HUDEP-2 (cell line): Measurements from ENCODE around the gene ABAT.
A peak's percentile ranks its signal among the peaks of the same experiment; 100 is the strongest.

Experiments used
- DNase-seq, 76 experiments: peaks; one replicate each; lab custom pipeline; 2025; ENCODE audit not compliant: unreplicated experiment in 76 of 76; lab: John Stamatoyannopoulos, UW

The ABAT gene

DNA sequence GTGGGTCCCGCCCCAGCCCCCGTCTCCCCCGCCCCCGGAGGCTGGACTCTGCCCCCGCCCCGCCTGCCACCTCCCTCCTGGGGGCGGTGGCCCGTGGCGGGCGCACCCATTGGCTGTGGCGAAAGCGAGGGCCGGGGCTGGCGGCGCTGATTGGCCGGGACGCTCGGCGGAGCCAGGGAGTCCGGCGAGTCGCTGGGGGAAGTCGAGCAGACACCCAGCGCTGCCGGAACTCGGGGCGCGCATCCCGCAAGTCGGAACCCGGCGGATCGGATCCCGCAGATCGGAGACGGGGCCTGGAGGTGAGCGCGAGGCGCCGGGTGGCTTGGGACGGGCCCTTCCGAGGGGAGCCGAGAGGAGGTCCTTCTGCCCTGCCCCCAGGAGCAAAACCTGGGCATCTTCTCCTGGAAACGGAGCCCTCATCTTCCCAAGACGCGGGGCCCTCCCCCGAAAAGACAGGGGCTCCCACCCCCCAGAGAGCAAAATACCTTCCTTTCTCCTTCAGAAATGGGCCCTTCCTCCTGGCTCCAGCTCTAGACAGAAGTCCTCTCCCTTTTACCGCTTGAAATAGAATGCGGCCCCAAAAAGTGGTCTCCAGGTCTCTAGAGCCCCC is at the start of gene ABAT:
TSS of gene ABAT (plus strand) at position 205 of the 610 bp plus-strand sequence. CDS start 61,123 bp downstream, outside the sequence.
- DNase-seq, result peak in 72 of 76 experiments; percentile 20 to 87 (median 68)

DNA sequence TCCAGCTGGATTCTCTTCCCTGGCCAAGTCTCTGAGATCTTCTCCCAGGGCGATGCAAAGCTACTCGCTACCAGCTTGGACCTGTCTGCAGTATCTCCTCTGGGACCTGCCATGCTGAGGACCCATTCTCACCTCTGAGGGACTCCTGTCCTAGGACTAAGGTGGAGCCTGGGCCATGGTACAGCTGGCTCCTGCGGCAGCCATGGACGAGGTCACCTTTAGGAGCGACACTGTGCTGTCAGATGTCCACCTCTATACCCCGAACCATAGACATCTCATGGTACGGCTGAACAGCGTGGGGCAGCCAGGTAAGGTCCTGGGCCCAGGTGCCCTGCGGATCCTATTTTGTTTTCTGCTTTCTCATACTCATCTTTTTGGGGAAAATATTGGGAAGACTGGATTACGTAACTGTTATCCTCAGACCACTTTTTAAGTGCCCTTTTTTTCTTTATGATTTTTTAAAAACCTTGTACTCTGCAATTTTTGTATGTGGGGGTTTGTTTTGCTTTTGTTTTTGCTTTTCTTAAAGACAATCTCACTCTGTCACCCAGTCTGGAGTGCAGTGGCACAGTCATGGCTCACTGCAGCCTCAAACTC is 48.8 kb upstream of the ABAT start:
- DNase-seq, result no peak

DNA sequence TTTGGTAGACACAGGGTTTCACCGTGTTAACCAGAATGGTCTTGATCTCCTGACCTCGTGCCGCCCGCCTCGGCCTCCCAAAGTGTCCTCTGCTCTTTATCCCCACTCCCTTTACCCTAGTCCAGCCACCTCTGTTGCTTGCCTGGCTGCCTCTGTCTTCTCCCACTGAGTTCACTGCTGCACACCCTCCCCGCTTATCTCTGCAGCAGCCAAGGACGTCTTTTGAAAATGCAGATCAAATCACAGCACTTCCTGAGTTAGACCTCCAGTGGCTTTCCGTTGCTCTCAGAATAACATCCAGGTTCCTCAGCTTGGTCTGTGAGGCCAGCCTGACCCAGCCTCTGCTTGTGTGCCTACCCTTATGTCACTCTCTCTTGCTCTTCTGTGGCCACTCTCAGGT is 47.5 kb upstream of the ABAT start:
- no peak for DNase-seq

DNA sequence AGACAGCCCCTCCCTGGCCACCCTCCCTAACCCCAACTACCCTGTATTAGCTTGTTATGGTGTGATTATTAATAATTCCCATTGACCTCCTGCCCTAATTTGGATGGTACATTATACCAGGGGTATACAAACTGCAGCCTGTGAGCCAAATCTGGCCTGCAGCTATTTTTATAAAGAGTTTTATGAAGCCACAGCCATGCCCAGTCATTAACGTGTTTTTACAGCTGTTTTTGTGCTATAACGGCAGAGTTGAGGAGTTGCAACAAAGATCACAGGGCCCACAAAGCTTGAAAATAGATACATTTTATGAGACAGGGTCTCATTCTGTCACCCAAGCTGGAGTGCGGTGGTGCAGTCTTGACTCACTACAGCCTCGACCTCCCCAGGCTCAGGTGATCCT is 47.0 kb upstream of the ABAT start:
- no peak for DNase-seq

DNA sequence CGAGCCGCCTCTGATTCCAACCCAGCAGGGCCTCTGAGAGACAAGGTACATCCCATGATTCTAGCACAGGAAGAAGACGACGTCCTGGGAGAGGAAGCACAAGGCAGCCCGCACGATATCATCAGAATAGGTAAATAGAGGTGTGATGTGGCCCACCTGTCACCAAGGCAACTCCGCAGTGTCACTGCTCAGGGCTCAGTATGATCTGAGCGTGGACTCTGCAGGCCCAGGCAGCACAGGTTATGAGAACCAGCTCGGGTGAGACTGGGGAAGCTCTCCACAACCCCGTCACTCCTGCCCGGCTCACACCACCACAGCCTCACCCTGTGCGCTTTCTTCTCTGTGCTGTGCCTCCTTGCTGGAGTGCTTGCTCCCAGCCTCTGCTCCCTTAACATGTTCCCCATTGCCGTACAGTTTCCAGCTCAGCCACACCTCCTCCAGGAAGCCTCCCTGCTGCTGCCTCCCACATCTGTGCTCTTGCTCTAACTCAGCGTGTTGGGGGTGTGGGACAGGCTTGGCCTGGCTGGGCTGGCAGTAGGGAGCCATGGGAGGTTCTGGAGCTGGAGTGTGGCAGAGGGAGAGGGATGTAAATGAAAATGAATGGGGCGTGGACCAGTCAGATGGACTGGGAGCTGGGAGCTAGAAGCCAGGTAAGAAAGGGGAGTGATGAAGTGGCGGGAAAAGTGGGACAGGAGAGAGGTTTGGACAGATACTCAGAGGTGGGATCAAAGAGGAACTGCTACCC is 45.3 kb upstream of the ABAT start:
- no peak for DNase-seq

DNA sequence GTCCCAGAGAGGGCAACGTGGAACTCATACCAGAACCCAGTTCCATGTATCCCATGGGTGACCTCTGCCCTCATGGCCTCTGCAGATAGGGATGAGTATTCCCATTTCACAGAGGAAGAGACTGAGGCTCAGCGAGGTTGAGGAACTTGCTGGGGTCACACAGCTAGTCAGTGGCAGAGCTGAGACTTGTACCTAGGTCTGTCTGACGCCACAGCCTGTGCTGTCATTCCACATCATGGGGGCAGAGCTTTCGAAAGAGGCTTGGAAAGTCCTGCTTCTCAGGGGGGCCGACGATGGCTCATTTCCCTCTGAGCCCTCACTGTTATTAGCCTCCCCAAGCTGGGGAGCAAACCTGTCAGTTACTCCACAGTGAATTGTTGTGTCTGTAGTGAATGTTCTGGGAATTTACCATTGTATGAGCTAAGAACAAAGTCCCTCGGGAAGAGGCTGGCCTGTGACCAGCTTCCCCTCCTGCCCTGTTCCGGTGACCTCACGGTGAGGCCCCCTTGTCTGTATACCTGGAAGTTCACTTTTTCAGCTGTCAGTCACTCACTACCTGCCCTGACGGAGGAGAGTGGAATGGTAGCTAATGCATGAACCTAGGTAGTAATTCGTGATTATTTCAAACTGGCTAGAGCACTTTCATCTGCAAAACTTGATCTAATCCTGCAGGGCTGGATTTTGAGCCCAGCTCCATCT is 44.0 kb upstream of the ABAT start:
- DNase-seq, result no peak

DNA sequence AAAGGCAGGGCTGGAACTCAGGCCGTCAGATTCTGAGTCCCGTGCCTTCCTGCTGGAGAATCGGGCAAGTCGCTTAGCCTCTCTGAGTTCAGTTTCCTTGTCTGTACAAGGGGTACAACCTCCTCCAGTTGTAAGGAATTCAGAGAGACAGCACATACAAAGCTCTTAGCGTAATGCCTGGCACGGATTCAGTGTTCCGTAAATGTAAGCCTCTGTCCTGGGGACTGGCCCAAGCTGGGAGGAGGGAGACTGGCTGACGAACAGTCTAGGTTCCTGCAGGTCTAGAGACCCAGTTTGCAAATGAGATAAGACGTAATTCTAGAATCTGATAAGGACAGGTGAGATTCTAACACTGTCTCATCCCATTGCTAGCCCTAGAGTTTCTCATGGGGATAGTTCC is 43.0 kb upstream of the ABAT start:
- DNase-seq, result no peak

DNA sequence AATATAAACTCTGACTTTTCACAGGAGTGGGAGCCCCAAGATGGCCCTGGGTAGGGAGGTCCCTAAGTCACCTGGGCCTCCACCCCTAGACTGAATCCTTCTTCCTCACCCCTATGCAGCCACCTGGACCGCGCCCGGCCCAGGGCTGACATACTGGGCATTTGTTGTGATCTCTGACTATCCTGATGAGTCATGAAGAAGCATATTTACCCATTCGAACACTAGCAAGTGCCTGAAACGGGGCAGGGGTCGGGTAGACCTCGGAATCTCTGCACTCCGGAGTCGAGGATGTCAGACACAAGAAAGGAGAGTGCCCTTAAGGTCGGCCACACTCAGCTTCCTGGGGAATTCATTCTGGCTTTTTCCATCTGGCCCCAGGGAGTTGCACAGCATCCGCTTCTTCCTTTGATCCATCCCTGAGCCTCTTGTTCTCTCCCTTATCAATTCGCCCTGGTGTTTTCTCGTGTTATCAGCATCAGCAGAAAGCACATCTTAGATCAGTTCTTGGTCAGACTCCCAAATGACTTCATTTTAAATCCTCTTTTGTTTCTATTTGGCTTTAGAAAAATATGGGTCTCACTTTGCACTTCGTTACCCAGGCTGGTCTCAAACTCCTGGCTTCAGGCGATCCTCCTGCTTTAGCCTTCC is 42.5 kb upstream of the ABAT start:
- DNase-seq, result peak in 11 of 76 experiments; percentile 1 to 35 (median 17)

DNA sequence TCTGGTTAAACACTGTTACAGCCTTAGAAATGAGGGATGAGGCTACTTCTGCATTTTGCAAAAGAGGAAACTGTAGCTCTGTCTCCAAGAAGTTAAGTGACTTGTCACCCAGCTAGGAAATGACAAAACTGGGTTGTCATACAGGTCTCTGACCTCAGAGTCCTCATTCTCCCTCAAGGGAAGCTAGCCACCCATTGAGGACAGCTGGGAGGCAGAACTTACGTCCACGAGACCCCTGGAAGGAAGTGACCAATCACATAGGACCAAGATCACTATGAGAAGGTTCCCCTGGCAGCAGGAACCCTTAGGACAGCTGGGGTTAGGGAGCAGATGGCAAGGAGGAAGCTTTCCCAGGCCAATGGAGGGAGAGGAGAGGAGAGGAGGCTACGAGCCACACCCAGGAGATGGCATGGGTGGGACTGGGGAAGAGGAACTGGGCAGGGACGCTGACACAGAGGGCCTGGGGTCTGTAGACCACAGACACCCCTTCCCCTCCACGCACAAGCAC is 41.7 kb upstream of the ABAT start:
- DNase-seq, result no peak

DNA sequence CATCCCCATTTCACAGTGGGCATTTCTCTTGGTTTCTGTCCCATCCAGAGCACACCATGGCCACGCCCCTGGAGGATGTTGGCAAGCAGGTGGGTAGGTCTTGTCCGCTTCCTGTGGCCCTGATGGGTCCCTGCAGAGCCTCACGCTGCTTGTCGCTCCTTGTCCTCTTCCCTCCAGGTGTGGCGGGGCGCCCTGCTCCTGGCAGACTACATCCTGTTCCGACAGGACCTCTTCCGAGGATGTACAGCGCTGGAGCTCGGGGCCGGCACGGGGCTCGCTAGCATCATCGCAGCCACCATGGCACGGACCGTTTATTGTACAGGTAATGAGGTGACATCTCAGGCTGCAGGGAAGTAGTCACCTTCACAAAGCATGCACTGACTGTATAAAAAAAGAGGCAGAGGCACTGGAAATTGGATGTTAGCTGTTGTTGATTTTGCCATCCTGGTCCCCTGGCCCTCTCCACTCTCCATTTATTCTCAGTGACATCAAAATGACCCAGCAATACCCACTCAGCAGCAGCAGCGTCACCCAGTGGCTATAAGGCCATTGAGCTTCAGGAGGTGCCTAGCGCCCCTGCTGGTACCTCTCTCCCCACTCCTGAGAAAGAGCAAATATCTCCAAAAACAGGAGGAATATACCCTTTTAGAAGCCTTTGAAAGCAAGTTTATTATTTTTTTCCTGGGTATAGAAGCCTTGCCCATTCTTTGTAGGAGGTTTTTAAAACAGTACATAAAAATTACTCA is 39.3 kb upstream of the ABAT start:
- DNase-seq, result peak in 26 of 76 experiments; percentile 4 to 69 (median 20)

DNA sequence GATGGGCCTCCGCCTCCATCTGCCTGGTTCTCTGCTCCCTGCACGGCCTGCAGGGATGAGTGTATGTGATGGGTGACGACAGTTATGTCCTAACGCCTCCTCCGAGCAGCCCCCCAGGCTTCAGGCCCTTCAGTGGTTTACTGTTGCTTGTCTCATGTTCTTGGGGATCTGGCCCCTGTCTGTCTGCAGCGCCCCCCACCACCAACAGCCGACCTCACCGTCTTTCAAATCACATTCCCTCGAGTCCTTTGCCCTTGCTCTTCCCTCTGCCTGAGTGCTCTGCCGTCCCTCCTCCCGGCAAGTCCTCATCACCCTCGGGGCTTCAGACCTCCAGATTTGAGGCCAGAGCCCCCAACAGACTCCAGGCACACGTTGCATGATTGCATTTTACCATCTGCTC is 34.7 kb upstream of the ABAT start:
- DNase-seq, result no peak

DNA sequence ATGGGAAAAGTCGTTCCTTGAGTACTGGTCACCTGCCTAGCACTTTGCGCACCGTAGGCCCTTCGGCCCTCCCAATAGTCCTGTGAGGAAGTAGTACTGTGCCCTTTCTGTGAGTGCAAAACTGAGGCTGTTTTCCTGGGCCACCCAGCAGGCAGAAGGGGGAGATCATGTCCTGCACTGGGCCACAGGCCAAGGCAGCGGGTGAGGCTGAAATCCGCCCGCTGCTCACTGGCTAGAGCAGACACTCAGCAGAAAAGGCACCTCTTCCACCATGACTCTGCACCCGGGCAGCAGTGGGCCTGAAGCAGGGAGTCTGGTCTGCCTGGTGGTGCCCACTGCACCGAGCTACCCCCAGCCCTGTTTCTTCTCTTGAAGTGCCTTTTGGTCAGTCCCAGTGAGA is 32.7 kb upstream of the ABAT start:
- peak in 62 of 76 experiments; percentile 8 to 71 (median 50) for DNase-seq

DNA sequence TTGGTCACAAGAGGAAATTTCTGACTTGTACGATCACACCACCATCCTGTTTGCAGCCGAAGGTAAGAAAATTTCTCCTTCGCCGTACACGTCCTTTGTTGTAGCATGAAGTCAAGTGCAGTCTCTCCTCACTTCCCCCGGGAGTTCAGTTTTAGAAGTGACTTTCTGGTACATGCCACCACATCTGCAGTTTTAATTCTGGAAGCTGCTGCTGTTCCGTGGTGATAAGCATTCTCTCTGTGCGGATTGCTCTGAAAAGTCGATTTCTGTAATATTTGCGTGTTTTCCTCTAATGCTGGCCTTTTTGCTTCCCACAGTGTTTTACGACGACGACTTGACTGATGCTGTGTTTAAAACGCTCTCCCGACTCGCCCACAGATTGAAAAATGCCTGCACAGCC is 32.3 kb upstream of the ABAT start:
- no peak for DNase-seq

DNA sequence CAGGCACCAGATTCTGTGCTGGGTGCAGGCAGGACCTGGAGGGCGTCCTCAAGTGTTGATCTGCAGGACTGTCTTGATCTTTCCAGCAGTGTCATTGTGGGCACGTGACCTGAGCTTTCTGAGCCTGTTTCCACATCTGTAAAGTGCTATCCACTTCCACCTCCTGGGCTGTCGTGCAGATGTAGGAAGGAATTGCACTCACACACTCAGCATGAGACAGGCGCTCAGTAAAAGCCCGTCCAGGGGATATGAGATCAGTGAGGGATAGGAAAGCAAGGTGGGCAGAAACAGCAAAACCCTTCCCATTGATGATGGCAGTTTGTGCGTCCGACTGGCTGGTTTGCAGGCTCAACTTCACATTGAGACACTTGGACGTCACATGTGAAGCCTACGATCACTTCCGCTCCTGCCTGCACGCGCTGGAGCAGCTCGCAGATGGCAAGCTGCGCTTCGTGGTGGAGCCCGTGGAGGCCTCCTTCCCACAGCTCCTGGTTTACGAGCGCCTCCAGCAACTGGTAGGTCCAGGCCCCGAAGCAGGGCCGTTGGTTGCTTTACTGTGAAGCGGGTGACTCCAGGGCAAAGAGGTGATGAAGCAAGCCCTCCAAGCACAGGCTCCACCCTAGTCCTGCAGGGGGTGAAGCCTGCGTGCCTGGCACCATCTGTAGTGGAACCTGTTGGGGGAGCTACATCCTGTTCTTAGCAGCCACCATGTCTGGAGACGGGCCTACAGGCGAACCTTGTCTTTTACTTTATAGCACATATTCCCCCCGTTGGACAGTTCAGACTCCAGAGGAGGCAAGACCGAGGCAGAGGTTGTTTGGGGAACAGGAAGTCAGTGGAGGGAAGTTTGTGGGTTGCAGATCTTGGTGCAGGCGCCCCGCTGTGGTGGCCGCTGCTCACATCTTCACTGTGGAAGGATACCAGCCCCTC is 29.9 kb upstream of the ABAT start:
- no peak for DNase-seq

DNA sequence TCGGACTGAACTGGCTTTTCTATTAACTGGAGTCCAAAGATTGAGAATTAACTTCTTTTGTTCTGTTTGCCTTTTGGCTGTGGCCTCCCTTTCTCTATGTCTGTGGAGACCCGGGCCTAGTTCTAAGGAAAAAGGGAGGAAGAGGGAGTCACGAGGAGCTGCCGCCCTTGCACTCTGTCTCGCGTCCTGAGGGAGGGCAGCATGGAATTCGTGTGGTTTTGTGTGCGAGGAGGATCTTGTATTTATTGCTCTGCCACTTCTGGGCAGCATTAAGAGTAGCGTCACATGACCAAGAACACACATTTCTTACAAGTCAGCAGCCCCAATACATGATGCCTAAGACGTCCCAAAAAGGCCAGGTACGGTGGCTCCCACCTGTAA is 29.3 kb upstream of the ABAT start:
- DNase-seq, result no peak

DNA sequence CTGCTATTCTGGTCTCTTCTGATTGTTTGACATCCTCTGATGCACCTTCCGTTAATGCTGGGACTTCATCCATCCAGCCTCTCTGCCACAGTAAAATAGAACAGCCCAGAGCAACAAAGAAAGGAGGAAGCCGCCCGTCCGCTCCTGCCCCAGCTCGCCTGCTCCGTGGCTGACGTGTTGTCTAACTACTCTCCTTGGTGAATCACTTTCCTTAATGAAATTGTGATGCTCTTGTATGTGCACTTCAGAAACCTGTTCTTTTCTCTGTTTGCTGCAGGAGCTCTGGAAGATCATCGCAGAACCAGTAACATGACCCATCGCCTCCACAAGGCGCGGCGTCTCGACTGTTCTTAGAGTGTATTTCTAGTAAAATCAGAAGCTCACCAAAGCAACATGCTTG is 28.6 kb upstream of the ABAT start:
- DNase-seq, result peak in 1 of 76 experiments; percentile 26

DNA sequence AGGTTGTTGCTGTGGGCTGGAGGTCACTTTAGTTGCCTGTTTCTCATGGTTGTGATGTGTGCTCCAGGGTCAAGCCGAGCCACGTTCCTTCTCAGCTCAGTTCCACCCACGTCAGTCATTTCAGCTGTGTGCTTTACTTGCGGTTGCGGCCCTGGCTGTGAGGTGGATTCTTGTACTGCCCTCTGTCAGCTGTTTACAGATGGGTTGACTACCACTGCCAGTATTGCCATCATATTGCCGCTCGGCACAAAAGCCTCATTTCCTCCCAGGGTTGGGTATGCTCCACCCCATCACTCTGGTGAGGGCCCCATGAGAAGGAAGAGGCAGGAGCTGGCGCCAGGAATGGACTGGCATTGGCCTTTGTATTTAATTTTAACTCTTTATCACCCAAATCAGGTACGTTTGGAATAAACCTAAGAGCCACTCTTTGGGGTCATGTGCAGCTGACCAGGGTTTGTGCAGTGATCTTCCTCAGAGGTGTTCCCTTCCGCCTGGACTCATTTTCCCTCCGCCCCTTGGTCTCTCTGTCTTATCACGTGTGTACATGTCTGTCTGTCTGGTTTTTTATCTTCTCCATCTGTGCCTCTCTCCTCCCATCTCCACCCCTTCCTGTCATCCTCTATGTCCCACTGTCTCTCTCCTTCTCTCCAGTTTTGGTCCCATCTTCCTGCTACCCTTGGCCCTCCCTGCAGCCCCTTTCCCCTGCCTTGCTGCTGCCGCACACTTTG is 27.9 kb upstream of the ABAT start:
- peak in 74 of 76 experiments; percentile 35 to 84 (median 67) for DNase-seq

DNA sequence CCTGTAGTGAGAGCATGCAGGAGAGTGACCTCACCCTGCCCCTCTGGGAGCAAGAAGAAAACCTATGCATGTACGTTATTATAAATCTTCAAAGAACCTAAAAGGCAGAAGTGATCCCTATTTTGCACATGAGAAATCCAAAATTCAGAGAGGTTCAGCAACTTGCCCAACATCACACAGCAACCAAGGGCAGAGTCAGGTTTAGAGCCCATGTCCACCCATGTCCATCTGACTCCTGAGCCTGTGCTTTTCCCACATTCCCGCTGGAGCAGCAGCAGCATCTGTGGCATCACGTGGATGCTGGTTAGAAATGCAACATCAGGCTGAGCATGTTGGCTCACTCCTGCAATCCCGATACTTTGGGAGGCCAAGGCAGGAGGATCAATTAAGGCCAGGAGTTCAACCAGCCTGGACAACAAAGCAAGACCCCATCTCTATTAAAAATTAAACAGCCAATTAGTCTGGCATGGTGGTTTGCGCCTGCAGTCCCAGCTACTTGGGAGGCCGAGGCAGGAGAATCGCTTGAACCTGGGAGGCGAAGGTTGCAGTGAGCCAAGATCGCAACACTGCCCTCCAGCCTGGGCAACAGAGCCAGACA is 26.6 kb upstream of the ABAT start:
- no peak for DNase-seq
